Type B pancreatic cell (in vitro differentiated cells): ENCODE measurements around the gene KCP. TPM values are rescaled to one million over a fixed set of nuclear protein-coding genes. Genes with fewer than 3 reads are reported as not detected.

Experiments
- DNase-seq: peaks from one replicate; pipeline ENCODE4 v3.0.0; 2021; ENCODE audit warnings: mixed read lengths; ENCODE audit not compliant: unreplicated experiment; ENCODE audit errors: extremely low spot score
- H3K27ac Mint-ChIP-seq: 2 replicates; pipeline ENCODE4 v1.8.0; 2021; ENCODE audit warnings: mild to moderate bottlenecking, mixed read lengths
- H3K27me3 Mint-ChIP-seq: 2 replicates; pipeline ENCODE4 v1.8.0; 2021; ENCODE audit warnings: mixed read lengths
- H3K36me3 Mint-ChIP-seq: 2 replicates; pipeline ENCODE4 v1.8.0; 2021; ENCODE audit warnings: mixed read lengths
- H3K4me1 Mint-ChIP-seq: one replicate; pipeline ENCODE4 v1.8.0; 2021; ENCODE audit warnings: mixed read lengths; ENCODE audit not compliant: unreplicated experiment
- H3K4me3 Mint-ChIP-seq: 2 replicates; pipeline ENCODE4 v1.8.0; 2021; ENCODE audit warnings: mild to moderate bottlenecking, mixed read lengths
- H3K9me3 Mint-ChIP-seq: 2 replicates; pipeline ENCODE4 v1.8.0; 2021; ENCODE audit warnings: mixed read lengths
- CTCF ChIP-seq: fragments of 200-600 bp; sonication (generic); conservative IDR thresholded peaks from 2 replicates; pipeline ENCODE4 v1.5.0; 2021; ENCODE audit warnings: antibody characterized with exemption, mild to moderate bottlenecking
- total RNA-seq: library from RNA; stranded (reverse); gene quantifications from 2 replicates; pipeline ENCODE4 v1.2.1, GENCODE V29; 2021; ENCODE audit warnings: low replicate concordance

Gene KCP
- total RNA-seq, 1 donor from 2014 or later: 4.2 TPM

GRCh38 chr7:128951296-128951695 lies 40.8 kb upstream of the KCP start:
- Mint-ChIP-seq H3K4me1 (no peaks in the 10 kb centered on the region), H3K27me3 (no peaks in the 10 kb centered on the region), H3K9me3 (no peaks in the 10 kb centered on the region), H3K36me3 (peaks cover 8% of the 10 kb centered on the region), H3K27ac (no peak overlapping the region), H3K4me3 (no peak overlapping the region)
- no peak for TF ChIP-seq CTCF
- no peak for DNase-seq

- DNase-seq: no peak
- H3K27me3 Mint-ChIP-seq: peaks cover 4% of the 10 kb centered on the region
- no peak overlapping the region for H3K4me3 Mint-ChIP-seq
- H3K36me3 Mint-ChIP-seq: peaks cover 8% of the 10 kb centered on the region
- H3K9me3 Mint-ChIP-seq: no peaks in the 10 kb centered on the region
- no peaks in the 10 kb centered on the region for H3K4me1 Mint-ChIP-seq
- H3K27ac Mint-ChIP-seq: no peak overlapping the region
- no peak for TF ChIP-seq CTCF
Observed at GRCh38 chr7:128948976-128949760, 38.7 kb upstream of the KCP start.

- no peaks in the 10 kb centered on the region for H3K4me1 Mint-ChIP-seq
- no peak for TF ChIP-seq CTCF
Observed at GRCh38 chr7:128948312-128948973, 37.9 kb upstream of the KCP start.

DNA sequence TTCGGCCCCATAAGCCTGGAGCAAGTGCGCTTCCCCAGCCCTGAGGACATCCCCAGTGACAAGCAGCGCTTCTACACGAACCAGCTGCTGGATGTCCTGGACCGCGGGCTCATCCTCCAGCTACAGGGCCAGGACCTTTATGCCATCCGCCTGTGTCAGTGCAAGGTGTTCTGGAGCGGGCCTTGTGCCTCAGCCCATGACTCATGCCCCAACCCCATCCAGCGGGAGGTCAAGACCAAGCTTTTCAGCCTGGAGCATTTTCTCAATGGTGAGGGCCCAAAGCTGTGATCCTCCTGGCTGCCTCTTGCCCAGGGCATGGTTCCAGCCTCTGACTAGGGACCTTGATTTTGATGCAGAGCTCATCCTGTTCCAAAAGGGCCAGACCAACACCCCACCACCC lies 37.3 kb upstream of the KCP start:
- peaks cover 8% of the 10 kb centered on the region for H3K36me3 Mint-ChIP-seq
- peaks cover 4% of the 10 kb centered on the region for H3K27me3 Mint-ChIP-seq
- no peak for TF ChIP-seq CTCF
- H3K4me3 Mint-ChIP-seq: no peak overlapping the region
- no peak overlapping the region for H3K27ac Mint-ChIP-seq
- no peak for DNase-seq
- no peaks in the 10 kb centered on the region for H3K4me1 Mint-ChIP-seq
- no peaks in the 10 kb centered on the region for H3K9me3 Mint-ChIP-seq

More at GRCh38 chr7:128948312-128948973, 37.9 kb upstream of the KCP start:
- H3K9me3 Mint-ChIP-seq: no peaks in the 10 kb centered on the region
- no peak for DNase-seq
- H3K36me3 Mint-ChIP-seq: peaks cover 8% of the 10 kb centered on the region
- no peak overlapping the region for H3K4me3 Mint-ChIP-seq
- peaks cover 4% of the 10 kb centered on the region for H3K27me3 Mint-ChIP-seq
- H3K27ac Mint-ChIP-seq: no peak overlapping the region

- TF ChIP-seq CTCF: no peak
- DNase-seq: no peak
- H3K27me3 Mint-ChIP-seq: peaks cover 4% of the 10 kb centered on the region
- H3K4me1 Mint-ChIP-seq: no peaks in the 10 kb centered on the region
- H3K27ac Mint-ChIP-seq: no peak overlapping the region
- H3K4me3 Mint-ChIP-seq: no peak overlapping the region
- H3K36me3 Mint-ChIP-seq: peaks cover 4% of the 10 kb centered on the region
- no peaks in the 10 kb centered on the region for H3K9me3 Mint-ChIP-seq
Observed at GRCh38 chr7:128946936-128947830, 36.7 kb upstream of the KCP start.
